MV-4-11 (cell line): ENCODE data around the gene ABCB1.
"Not testable (repeated sequence)": the region's sequence is repeated elsewhere in the genome, so short reads cannot be mapped to it uniquely, and the experiment has no call there.

Experiments used
- DNase-seq: peaks from one replicate; lab custom pipeline; 2025; lab: John Stamatoyannopoulos, UW

ABCB1 gene

DNA sequence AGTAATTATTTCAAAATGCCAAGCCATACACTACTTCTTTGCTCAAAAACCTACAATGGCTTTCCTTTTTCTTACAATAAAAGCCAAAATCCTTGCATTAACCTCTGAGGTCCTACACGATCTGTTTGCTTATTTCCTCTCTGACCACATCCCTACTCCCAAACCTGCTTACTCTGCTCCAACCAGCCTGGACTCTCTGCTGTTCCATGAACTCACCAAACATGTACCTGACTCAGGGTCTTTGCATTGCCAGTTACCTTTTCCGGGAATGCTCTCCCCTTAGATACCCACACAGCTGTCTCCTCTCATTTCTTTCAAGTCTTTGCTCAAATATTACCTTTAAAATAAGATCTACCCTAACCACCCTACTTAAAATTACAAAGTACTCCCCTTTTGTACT is 127.5 kb downstream of the ABCB1 start:
- no peak for DNase-seq

DNA sequence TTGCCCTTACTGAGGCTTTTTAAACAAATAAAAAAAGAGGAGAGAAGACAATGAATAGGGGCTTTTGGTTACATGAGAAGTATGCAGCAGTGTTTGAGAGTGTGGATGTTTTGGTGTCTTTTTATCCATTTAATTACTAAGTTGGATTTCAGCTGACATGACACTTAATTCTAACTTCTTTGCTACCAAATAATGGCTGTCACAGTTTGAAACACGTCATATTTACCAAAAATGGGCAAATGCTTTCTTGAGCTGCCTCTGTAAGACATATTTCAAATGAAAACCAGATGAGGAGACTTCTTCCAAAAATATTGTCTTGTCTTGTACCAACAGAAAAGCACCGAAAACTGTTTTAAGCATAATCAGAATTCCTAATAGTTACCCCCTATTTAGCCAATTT is 129.2 kb downstream of the ABCB1 start:
- DNase-seq = no peak

DNA sequence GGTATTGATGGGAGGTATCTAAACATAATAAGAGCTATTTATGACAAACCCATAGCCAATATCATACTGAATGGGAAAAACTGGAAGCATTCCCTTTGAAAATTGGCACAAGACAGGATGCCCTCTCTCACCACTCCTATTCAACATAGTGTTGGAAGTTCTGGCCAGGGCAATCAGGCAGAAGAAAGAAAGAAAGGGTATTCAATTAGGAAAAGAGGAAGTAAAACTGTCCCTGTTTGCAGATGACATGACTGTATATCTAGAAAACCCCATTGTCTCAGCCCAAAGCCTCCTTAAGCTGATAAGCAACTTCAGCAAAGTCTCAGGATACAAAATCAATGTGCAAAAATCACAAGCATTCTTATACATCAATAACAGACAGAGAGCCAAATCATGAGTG is 131.5 kb downstream of the ABCB1 start:
- not testable (repeated sequence) for DNase-seq

DNA sequence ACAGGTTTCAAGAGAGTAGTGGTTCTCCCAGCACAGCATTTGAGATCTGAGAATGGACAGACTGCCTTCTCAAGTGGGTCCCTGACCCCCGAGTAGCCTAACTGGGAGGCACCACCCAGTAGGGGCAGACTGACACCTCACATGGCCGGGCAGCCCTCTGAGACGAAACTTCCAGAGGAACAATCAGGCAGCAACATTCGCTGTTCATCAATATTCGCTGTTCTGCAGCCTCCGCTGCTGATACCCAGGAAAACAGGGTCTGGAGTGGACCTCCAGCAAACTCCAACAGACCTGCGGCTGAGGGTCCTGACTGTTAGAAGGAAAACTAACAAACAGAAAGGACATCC is 135.2 kb downstream of the ABCB1 start:
- DNase-seq = not testable (repeated sequence)

GRCh38 chr7:87464830-87465533 is 135.7 kb downstream of the ABCB1 start:
- DNase-seq = not testable (repeated sequence)

DNA sequence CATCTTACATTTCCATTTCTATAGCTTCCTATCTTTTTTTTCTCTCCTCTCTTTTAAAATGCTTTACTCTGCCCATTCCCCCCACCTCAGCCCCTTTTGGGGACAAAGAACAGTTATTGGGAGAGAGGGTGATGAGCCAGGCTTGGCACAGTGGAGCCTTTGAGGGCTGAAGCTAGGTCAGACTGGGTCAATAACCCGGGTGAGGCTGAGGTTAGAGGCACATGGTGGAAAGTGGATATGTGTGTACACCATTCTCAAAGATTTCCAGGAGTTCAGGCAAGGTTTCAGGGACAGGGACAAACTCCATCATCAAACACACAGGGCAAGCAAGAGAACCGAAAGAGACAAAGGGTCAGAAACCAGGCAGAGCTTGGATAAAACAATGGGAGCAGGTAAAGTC is 136.7 kb downstream of the ABCB1 start:
- DNase-seq = no peak

DNA sequence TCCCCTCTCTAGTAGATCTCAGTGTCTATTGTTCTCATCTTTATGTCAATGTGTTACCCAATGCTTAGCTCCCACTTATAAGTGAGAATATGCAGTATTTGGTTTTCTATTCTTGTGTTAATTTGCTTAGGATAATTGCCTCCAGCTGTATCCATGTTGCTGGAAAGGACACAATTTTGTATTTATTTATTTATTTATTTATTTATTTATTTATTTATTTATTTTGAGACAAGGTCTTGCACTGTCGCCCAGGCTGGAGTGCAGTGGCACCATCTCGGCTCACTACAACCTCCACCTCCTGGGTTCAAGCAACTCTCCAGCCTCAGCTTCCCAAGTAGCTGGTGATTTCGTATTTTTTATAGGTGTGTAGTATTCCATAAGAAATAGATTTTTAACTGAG is 140.2 kb downstream of the ABCB1 start:
- DNase-seq = not testable (repeated sequence)

DNA sequence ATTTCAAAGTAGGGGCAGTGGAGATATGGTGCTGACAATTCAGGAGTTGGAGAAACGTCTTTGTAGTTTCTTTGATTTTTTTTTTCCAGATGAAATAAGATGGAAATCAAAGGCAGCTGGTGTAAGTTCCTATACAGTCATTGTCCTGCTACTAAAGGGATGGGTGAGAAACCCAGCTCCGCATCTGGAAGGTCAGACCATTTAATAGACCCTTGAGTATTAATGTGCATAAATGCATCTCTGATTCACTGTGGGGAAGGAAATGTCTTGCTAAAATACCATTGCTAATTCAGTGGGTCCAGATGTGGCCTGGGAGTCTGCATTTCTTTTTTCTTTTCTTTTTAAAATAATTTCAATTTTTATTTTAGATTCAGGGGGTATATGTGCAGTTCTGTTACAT is 140.7 kb downstream of the ABCB1 start:
- no peak for DNase-seq

DNA sequence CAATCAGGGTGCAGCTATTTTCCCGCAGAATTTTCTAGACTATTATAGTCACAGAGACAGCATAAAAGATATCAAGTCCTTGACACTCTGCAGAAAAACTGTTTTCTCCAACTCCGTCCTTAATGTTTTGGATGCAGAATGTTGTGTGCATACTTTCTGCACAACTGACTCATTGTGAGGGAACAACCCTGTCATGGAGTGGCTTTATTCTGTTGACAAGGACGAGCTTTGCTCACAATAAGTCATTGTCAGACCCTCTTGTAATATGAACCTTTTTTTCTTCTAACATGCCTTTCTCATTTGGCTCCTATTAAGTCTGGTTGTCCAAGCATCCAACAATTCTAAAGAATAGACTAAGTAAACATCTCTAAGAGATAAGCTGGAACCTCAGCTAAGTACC is 142.5 kb downstream of the ABCB1 start:
- no peak for DNase-seq

GRCh38 chr7:87456247-87456646 is 144.4 kb downstream of the ABCB1 start:
- DNase-seq = no peak
